Measurements from ENCODE around the gene SYT17. TPM values are rescaled to one million over a fixed set of nuclear protein-coding genes. Genes with fewer than 3 reads are reported as not detected.
A peak's percentile ranks its signal among the peaks of the same experiment; 100 is the strongest.

SYT17 gene
- total and polyA plus RNA-seq, 8 donors = 12.3 to 26.3 (median 15.2) TPM

DNA sequence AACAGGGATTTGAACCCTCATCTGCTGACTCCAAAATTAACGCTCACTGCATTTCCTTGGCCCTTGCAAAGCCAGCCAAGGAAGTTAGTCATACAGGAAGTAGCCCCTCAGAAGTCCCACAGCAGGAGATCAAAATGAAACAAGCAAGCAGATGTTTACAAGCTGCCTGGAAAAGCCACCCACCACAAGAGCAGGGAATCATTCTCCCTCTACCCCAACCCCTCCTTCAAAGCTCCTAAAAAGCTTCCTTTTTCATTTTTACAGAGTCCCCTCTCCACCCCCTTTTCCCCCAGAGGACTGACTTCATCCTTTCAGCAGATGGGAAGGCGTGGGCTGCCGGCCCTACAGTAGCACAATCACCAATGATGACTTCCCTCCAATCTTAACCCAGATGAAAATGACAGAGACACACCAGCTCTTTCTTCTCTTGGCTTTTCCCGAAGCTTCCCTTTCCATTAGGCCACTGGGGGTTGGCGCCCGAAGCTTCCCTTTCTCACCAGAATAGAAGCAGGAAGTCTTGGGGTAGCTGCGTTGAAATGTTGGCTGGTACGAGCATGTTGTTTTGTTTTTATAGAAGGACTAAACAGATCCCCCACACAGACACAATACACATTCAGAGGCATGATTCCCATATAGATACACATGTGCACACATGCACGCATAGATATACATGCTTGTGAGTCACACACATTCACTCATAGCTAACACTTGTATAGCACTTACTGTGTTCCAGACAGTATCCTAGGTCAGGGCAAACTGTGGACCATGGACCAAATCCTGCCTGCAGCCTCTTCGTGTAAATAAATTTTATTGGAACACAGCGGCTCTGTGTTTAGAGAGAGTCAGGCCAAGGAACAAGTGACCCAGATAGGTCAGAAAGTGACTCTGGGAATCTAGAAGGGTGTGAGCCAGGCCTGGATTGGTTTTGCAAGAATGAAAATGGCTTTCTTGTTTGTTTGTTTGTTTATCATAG, 36.9 kb upstream of the SYT17 start:
- peak overlapping the region; percentile 77 to 82 for H3K27ac ChIP-seq
- TF ChIP-seq, protein P1, sequence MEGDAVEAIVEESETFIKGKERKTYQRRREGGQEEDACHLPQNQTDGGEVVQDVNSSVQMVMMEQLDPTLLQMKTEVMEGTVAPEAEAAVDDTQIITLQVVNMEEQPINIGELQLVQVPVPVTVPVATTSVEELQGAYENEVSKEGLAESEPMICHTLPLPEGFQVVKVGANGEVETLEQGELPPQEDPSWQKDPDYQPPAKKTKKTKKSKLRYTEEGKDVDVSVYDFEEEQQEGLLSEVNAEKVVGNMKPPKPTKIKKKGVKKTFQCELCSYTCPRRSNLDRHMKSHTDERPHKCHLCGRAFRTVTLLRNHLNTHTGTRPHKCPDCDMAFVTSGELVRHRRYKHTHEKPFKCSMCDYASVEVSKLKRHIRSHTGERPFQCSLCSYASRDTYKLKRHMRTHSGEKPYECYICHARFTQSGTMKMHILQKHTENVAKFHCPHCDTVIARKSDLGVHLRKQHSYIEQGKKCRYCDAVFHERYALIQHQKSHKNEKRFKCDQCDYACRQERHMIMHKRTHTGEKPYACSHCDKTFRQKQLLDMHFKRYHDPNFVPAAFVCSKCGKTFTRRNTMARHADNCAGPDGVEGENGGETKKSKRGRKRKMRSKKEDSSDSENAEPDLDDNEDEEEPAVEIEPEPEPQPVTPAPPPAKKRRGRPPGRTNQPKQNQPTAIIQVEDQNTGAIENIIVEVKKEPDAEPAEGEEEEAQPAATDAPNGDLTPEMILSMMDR (IDR thresholded peaks at IDR 0.05) = no peak
- ATAC-seq = peak; percentile 63

DNA sequence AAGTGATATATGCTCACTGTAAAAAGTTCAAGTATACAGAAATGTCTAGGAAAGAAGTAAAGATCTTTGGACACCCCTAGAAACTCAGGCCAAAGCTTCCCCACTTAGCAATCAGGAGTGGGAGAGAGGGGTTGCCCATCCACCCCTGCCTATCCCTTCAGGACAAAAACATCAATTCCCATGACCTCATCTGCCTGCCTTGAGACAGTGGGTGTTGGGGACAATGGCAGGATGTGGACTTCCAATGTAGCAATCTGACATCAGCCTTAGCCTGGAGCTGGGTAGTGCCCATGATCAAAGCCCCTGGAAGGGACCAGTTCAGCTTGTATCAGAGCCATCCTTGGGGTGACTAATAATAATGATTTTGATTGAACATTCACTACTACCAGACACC, 36.2 kb upstream of the SYT17 start:
- intact Hi-C loops (cut with DNase I) = no loop called here
- peaks cover 27 to 76% of the 10 kb centered on the region in 2 donors for H3K4me1 ChIP-seq
- no peaks in the 10 kb centered on the region for H3K9me3 ChIP-seq
- H3K36me3 ChIP-seq = no peaks in the 10 kb centered on the region
- TF ChIP-seq, protein P1 (IDR thresholded peaks at IDR 0.05) = no peak
- ATAC-seq = no peak
- no peaks in the 10 kb centered on the region for H3K27me3 ChIP-seq
- DNase-seq = no peak
- peak overlapping the region; percentile 77 to 82 for H3K27ac ChIP-seq
- no peak overlapping the region for H3K4me3 ChIP-seq

More for the DNA sequence above, 36.9 kb upstream of the SYT17 start:
- H3K27me3 ChIP-seq = no peaks in the 10 kb centered on the region
- H3K9me3 ChIP-seq = no peaks in the 10 kb centered on the region
- peak in 2 of 4 donors; percentile 64 to 75 for DNase-seq
- intact Hi-C loops (cut with DNase I) = no loop called here
- no peaks in the 10 kb centered on the region for H3K36me3 ChIP-seq
- no peak overlapping the region for H3K4me3 ChIP-seq
- peaks cover 20 to 69% of the 10 kb centered on the region in 2 donors for H3K4me1 ChIP-seq

DNA sequence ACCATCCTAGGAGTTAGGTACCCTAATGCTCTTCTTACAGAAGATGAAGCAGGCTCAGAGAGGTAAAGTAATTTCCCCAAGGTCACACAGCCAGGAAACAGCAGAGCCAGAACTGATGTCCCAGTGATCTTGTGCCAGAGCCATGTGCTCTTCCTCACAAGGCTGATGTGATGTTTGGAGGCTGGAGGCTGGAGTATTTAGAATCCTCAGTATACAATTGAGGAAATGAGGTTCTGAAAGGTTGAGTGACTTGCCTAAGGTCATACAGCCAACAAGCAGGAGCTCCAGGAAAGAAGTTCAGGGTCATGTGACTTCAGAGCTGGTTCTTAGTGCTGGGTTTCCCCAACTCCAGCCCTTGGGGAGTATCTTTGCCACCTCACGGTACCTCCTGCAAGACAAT, 35.8 kb upstream of the SYT17 start:
- intact Hi-C loops (cut with DNase I) = no loop called here
- TF ChIP-seq, protein P1 (IDR thresholded peaks at IDR 0.05) = no peak

DNA sequence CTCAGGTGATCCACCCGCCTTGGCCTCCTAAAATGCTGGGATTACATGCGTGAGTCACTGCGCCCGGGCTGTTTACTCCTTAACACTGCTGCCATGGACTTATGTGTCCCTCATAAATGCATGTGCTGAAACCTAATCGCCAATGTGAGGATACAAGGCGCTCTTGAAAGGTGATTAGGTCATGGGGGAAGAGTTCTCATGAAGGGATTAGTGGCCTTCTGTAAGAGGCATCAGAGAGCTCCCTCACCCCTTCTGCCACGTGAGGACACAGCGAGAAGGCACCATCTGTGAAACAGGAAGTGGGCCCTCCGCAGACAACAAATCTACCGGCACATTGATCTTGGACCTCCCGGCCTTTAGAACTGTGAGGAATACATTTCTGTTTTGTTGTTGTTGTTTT, 35.1 kb upstream of the SYT17 start:
- DNase-seq = no peak
- no peaks in the 10 kb centered on the region for H3K9me3 ChIP-seq
- H3K36me3 ChIP-seq = no peaks in the 10 kb centered on the region
- intact Hi-C loops (cut with DNase I) = no loop called here
- no peak for ATAC-seq
- H3K27ac ChIP-seq = peak overlapping the region in 1 of 2 donors; percentile 77
- TF ChIP-seq, protein P1 (IDR thresholded peaks at IDR 0.05) = no peak
- H3K4me3 ChIP-seq = no peak overlapping the region
- peaks cover 38 to 78% of the 10 kb centered on the region in 2 donors for H3K4me1 ChIP-seq
- H3K27me3 ChIP-seq = no peaks in the 10 kb centered on the region

More for the DNA sequence above, 35.8 kb upstream of the SYT17 start:
- H3K4me1 ChIP-seq = peaks cover 31 to 78% of the 10 kb centered on the region in 2 donors
- no peak overlapping the region for H3K4me3 ChIP-seq
- no peak for ATAC-seq
- no peak for DNase-seq
- H3K36me3 ChIP-seq = no peaks in the 10 kb centered on the region
- H3K9me3 ChIP-seq = no peaks in the 10 kb centered on the region
- H3K27ac ChIP-seq = peak overlapping the region; percentile 77 to 82
- H3K27me3 ChIP-seq = no peaks in the 10 kb centered on the region

DNA sequence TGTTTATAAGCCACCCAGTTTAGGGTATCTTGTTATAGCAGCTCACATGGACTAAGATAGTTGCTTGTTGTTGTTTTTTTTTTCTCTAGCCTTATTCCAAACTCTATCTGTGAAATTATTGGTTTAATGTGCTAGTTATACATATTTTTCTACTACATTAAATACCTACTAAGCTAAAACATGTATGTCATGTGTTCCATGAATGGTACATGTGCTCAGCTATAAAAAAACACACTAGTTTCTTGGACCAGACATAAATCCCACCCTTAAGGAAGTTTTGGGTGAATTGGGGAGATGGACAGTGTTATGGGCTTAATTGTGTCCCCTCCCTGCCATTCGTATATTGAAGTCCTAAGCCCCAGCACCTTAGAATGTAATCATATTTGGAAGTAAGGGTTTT, 34.4 kb upstream of the SYT17 start:
- intact Hi-C loops (cut with DNase I) = no loop called here
- DNase-seq (no peak), ATAC-seq (no peak)
- Histone ChIP-seq H3K9me3 (no peaks in the 10 kb centered on the region), H3K36me3 (no peaks in the 10 kb centered on the region), H3K4me3 (no peak overlapping the region), H3K4me1 (peaks cover 43 to 76% of the 10 kb centered on the region in 2 donors), H3K27me3 (no peaks in the 10 kb centered on the region), H3K27ac (no peak overlapping the region)
- TF ChIP-seq, protein P1 (IDR thresholded peaks at IDR 0.05) = no peak
